GM12878 (cell line): Measurements from ENCODE around the gene P2RY10. TPM values are rescaled to one million over a fixed set of nuclear protein-coding genes. Genes with fewer than 3 reads are reported as not detected.

Experiments used
- ATAC-seq: fragments of 200-7000 bp; cut with Tn5 transposase; 3 replicates; pipeline ENCODE4 v1.9.1; 2020; ENCODE audit warnings: mild to moderate bottlenecking, moderate library complexity
- BruUV-seq: library from RNA; stranded (reverse); fragments of 400-500 nt; replicated peaks from 2 replicates; lab custom pipeline; 2021; lab: Mats Ljungman, UMichigan
- CTCF ChIA-PET: fragments of 300-600 bp; sonication (Branson Sonifier 250); formaldehyde crosslinking; extraction: SDS; loops from one replicate; lab custom pipeline; 2021; ENCODE audit warnings: inconsistent platforms; lab: Yijun Ruan, JAX
- POLR2A ChIA-PET: fragments of 350-600 bp; formaldehyde crosslinking; extraction: SDS; loops from one replicate; lab custom pipeline; 2021; ENCODE audit warnings: inconsistent platforms; lab: Charles Lee
- RAD21 ChIA-PET: fragments of 300-600 bp; sonication (Branson Sonifier 250); formaldehyde crosslinking; loops from one replicate; lab custom pipeline; 2023; ENCODE audit warnings: antibody characterized with exemption; ENCODE audit not compliant: unreplicated experiment; lab: Charles Lee
- SMC1A ChIA-PET: fragments of 300-600 bp; sonication (Branson Sonifier 250); formaldehyde crosslinking; loops from one replicate; lab custom pipeline; 2023; ENCODE audit not compliant: unreplicated experiment, uncharacterized antibody; lab: Charles Lee
- DNase-seq: peaks from one replicate; pipeline ENCODE4 v3.0.0-alpha.2; 2011; ENCODE audit warnings: low read depth, low spot score
- FAIRE-seq: peaks from 3 replicates; lab custom pipeline; 2011; peaks lifted over from hg19 to GRCh38; lab: Jason Lieb, UNC
- H2AFZ ChIP-seq: 2 replicates; pipeline ENCODE4 v1.6.0; 2011; ENCODE audit warnings: low read depth, low read length, control low read depth; ENCODE audit not compliant: control insufficient read depth
- H3K27ac ChIP-seq: 2 replicates; pipeline ENCODE4 v1.5.1; 2011; ENCODE audit warnings: control low read depth; ENCODE audit not compliant: control insufficient read depth, insufficient read depth
- H3K27me3 ChIP-seq, 2 experiments: replicated peaks in 1 of 2; 2 replicates each; pipeline versions ENCODE4 v1.6.0 to v1.6.1; 2011; ENCODE audit warnings: low read length in 1 of 2; ENCODE audit not compliant: control insufficient read depth in 2 of 2, insufficient read depth in 2 of 2
- H3K36me3 ChIP-seq, 2 experiments: 2 replicates each; pipeline ENCODE4 v1.5.1; 2011; ENCODE audit warnings: low read length in 1 of 2; ENCODE audit not compliant: control insufficient read depth in 2 of 2, insufficient read depth in 2 of 2
- H3K4me1 ChIP-seq: 2 replicates; pipeline ENCODE4 v1.6.1; 2011; ENCODE audit warnings: mild to moderate bottlenecking, low read length, moderate library complexity, mixed read lengths; ENCODE audit not compliant: control insufficient read depth, insufficient read depth
- H3K4me2 ChIP-seq: 2 replicates; pipeline ENCODE4 v1.6.0; 2011; ENCODE audit warnings: control low read depth; ENCODE audit not compliant: control insufficient read depth, insufficient read depth
- H3K4me3 ChIP-seq: fragments of 200-600 bp; sonication (generic); 2 replicates; pipeline ENCODE4 v1.5.1; 2016
- H3K79me2 ChIP-seq: 2 replicates; pipeline ENCODE4 v1.6.0; 2011; ENCODE audit warnings: low read length; ENCODE audit not compliant: control insufficient read depth, insufficient read depth
- H3K9ac ChIP-seq: 2 replicates; pipeline ENCODE4 v1.8.0; 2011; ENCODE audit warnings: low read length, control low read depth, mixed read lengths; ENCODE audit not compliant: control insufficient read depth, insufficient read depth
- H3K9me3 ChIP-seq: replicated peaks from 3 replicates; pipeline ENCODE4 v1.5.1; 2011; ENCODE audit warnings: mild to moderate bottlenecking, low read length; ENCODE audit not compliant: control insufficient read depth, insufficient read depth
- H4K20me1 ChIP-seq: 2 replicates; pipeline ENCODE4 v1.6.0; 2011; ENCODE audit not compliant: control insufficient read depth, insufficient read depth
- E2F8 ChIP-seq: fragments of 450-650 bp; IDR thresholded peaks from 2 replicates; pipeline ENCODE4 v1.6.1; 2018; ENCODE audit warnings: mild to moderate bottlenecking, low read depth, moderate library complexity; ENCODE audit not compliant: partially characterized antibody
- MLLT1 ChIP-seq: fragments of 450-650 bp; IDR thresholded peaks from 2 replicates; pipeline ENCODE4 v1.6.1; 2016; ENCODE audit warnings: mild to moderate bottlenecking
- PBX3 ChIP-seq: IDR thresholded peaks from 2 replicates; pipeline ENCODE4 v1.6.1; 2011; ENCODE audit warnings: mild to moderate bottlenecking, low read depth, low read length, moderate library complexity; ENCODE audit not compliant: insufficient replicate concordance
- PKNOX1 ChIP-seq: fragments of 450-650 bp; IDR thresholded peaks from 2 replicates; pipeline ENCODE4 v1.6.1; 2016; ENCODE audit warnings: mild to moderate bottlenecking
- WGBS: methylation state at CpG from one replicate; pipeline ENCODE4 v1.1.6; 2016; ENCODE audit warnings: low lambda C conversion rate; ENCODE audit not compliant: insufficient replicate concordance, insufficient coverage; ENCODE audit errors: missing lambda C conversion rate; 5-methylcytosine and 5-hydroxymethylcytosine counted together
- in situ Hi-C: fragments of 300-500 bp; cut with MboI; formaldehyde crosslinking; loops from 9 replicates; pipeline ENCODE4 v1.14.3; 2018; ENCODE audit warnings: mixed read lengths
- intact Hi-C: fragments of 100-400 bp; cut with micrococcal nuclease; formaldehyde crosslinking; loops from one replicate; pipeline ENCODE4 v1.14.2; 2022; ENCODE audit not compliant: unreplicated experiment
- polyA plus RNA-seq, 11 experiments: library from polyadenylated mRNA; depleted of rRNA in 4 of 11; unstranded in 6 of 11; stranded (reverse) in 5 of 11; fragments of >200 nt; fragmentation: Nextera tagmentation in 4 of 11; fragmentation: Illumina TruSeq in 1 of 11; extraction: Ambion mirVana in 4 of 11; extraction: Trizol in 1 of 11; gene quantifications; 1 replicate in 1 of 11; 2 replicates in 10 of 11; pipeline versions ENCODE4 v1.2.1 to v1.2.3, GENCODE V29; 2011 to 2016; ENCODE audit warnings: inconsistent platforms in 2 of 11, missing spikeins in 2 of 11, low read depth in 1 of 11
- total RNA-seq, 4 experiments: library from RNA; depleted of rRNA in 3 of 4; stranded (reverse); fragments of >200 nt in 3 of 4; fragmentation: Illumina TruSeq in 1 of 4; extraction: Trizol in 1 of 4; gene quantifications; 2 replicates each; pipeline versions ENCODE4 v1.2.1 to v1.2.3, GENCODE V29; 2013 to 2021

P2RY10 gene
- total and polyA plus RNA-seq, 10 of the 15 experiments (the other 5 are each of a cell fraction or from before 2014, with no cell fraction given), result 43.8 to 288 (median 72.1) TPM

GRCh38 chrX:78944351-78944750 is 840 bp upstream of the P2RY10 start:
- TF ChIP-seq PBX3 (peak; percentile 65), MLLT1 (no peak), E2F8 (no peak), PKNOX1 (peak; percentile 64)
- peak overlapping the region; percentile 35 for H2AFZ ChIP-seq
- H3K27me3 ChIP-seq, result no peaks in the 10 kb centered on the region
- in situ Hi-C loops, result no loop called here
- POLR2A ChIA-PET, result interaction anchor here (2.9 kb wide), 2 partner anchors 13 to 21 kb away, joined by 14 to 39 read pairs; no protein-coding TSS in a partner anchor
- peak overlapping the region; percentile 32; the same call in 1 of the 2 replicates for H3K9ac ChIP-seq
- RAD21 ChIA-PET, result interaction anchor here (0.7 to 11.2 kb wide), 7 partner anchors 8 to 315 kb away, joined by 3 to 121 read pairs (median 7); no protein-coding TSS in a partner anchor
- peaks cover 49% of the 10 kb centered on the region for H3K79me2 ChIP-seq
- no peaks in the 10 kb centered on the region for H4K20me1 ChIP-seq
- H3K9me3 ChIP-seq, result peaks cover 2% of the 10 kb centered on the region; the same call in 2 of the 3 replicates
- peak overlapping the region; percentile 84 for H3K27ac ChIP-seq
- CTCF ChIA-PET, result interaction anchor here (1.2 to 3.3 kb wide), 2 partner anchors 13 to 21 kb away, joined by 8 to 10 read pairs; no protein-coding TSS in a partner anchor
- H3K4me1 ChIP-seq, result peaks cover 10% of the 10 kb centered on the region
- H3K4me2 ChIP-seq, result peak overlapping the region; percentile 34; the same call in 1 of the 2 replicates
- SMC1A ChIA-PET, result interaction anchor here (0.7 to 10.8 kb wide), 14 partner anchors 12 to 329 kb away, joined by 3 to 84 read pairs (median 4); no protein-coding TSS in a partner anchor
- FAIRE-seq (no peak), ATAC-seq (peak; percentile 4; the same call in 2 of the 3 replicates), DNase-seq (no peak)
- intact Hi-C loops, result loop anchor here (10.0 kb wide), 1 partner anchor 880 kb away; no protein-coding TSS in a partner anchor
- H3K4me3 ChIP-seq, result no peak overlapping the region
- no TSS peak for BruUV-seq
- 32% methylated on average over 3 of the region's 3 CpGs for WGBS
- H3K36me3 ChIP-seq, result no peaks in the 10 kb centered on the region
